A549 (cell line): ENCODE results near the gene ADAMTS2. TPM values are rescaled to one million over a fixed set of nuclear protein-coding genes. Genes with fewer than 3 reads are reported as not detected.

Experiments
- ATAC-seq, 2 experiments: fragments of 200-7000 bp in 1 of 2; fragments of >200 bp in 1 of 2; cut with Nextera tagmentation in 1 of 2; cut with Tn5 transposase in 1 of 2; 3 replicates each; pipeline versions ENCODE4 v1.8.0 to v1.9.1; 2018 to 2020; ENCODE audit warnings: mild to moderate bottlenecking in 1 of 2, moderate library complexity in 1 of 2
- CTCF ChIA-PET: fragments of 300-600 bp; sonication (Branson Sonifier 250); formaldehyde crosslinking; extraction: SDS; loops from one replicate; lab custom pipeline; 2021; ENCODE audit warnings: antibody characterized with exemption, inconsistent platforms; lab: Yijun Ruan, JAX
- POLR2A ChIA-PET: fragments of 350-600 bp; formaldehyde crosslinking; extraction: SDS; loops from one replicate; lab custom pipeline; 2021; ENCODE audit warnings: antibody characterized with exemption, inconsistent platforms; lab: Yijun Ruan, JAX
- DNase-seq, 2 experiments: peaks; one replicate each; pipeline versions ENCODE4 v3.0.0 to v3.0.0-alpha.2; 2011 to 2016; ENCODE audit warnings: low read depth in 1 of 2, low spot score in 1 of 2
- FAIRE-seq: peaks from 2 replicates; lab custom pipeline; 2011; peaks lifted over from hg19 to GRCh38; lab: Jason Lieb, UNC
- H3K27ac ChIP-seq, 2 experiments: fragments of >200 bp; sonication (Bioruptor Twin); formaldehyde crosslinking; 3 replicates each; pipeline ENCODE4 v1.5.1; 2016 to 2017
- H3K4me1 ChIP-seq: fragments of >200 bp; sonication (Bioruptor Twin); formaldehyde crosslinking; 3 replicates; pipeline ENCODE4 v1.6.1; 2016
- H3K4me2 ChIP-seq: fragments of >200 bp; sonication (Bioruptor Twin); formaldehyde crosslinking; 3 replicates; pipeline ENCODE4 v1.6.1; 2016
- H3K4me3 ChIP-seq: fragments of >200 bp; sonication (Bioruptor Twin); formaldehyde crosslinking; 3 replicates; pipeline ENCODE4 v1.5.1; 2016
- H3K9me3 ChIP-seq: fragments of >200 bp; sonication (Bioruptor Twin); formaldehyde crosslinking; 3 replicates; pipeline ENCODE4 v1.6.1; 2016
- CBX8 ChIP-seq: fragments of 200-600 bp; sonication (generic); IDR thresholded peaks from 2 replicates; pipeline ENCODE4 v1.6.1; 2016
- ELK1 ChIP-seq: fragments of 150-350 bp; IDR thresholded peaks from 2 replicates; pipeline ENCODE4 v1.6.1; 2014; ENCODE audit warnings: low read depth, mild to moderate bottlenecking, low read length
- EP300 ChIP-seq, 2 experiments: fragments of >200 bp; sonication (Bioruptor Twin); formaldehyde crosslinking; IDR thresholded peaks; 2 replicates in 1 of 2; 3 replicates in 1 of 2; pipeline ENCODE4 v1.6.1; 2016 to 2017
- FOSB ChIP-seq: fragments of 250-450 bp; sonication (Bioruptor Pico); IDR thresholded peaks from 2 replicates; pipeline ENCODE4 v1.5.0; 2020; ENCODE audit warnings: mild to moderate bottlenecking, moderate library complexity
- GATA3 ChIP-seq: IDR thresholded peaks from 2 replicates; pipeline ENCODE4 v1.6.1; 2012; ENCODE audit warnings: borderline replicate concordance
- HDAC2 ChIP-seq: fragments of 200-600 bp; sonication (generic); IDR thresholded peaks from 2 replicates; pipeline ENCODE4 v1.6.1; 2016
- JUNB ChIP-seq: fragments of >200 bp; sonication (Bioruptor Twin); formaldehyde crosslinking; IDR thresholded peaks from 2 replicates; pipeline ENCODE4 v1.6.1; 2016
- MAFK ChIP-seq: fragments of 450-650 bp; IDR thresholded peaks from 2 replicates; pipeline ENCODE4 v1.6.1; 2014; ENCODE audit not compliant: partially characterized antibody
- MAX ChIP-seq: IDR thresholded peaks from 2 replicates; pipeline ENCODE4 v1.6.1; 2012
- MAZ ChIP-seq: fragments of 150-350 bp; IDR thresholded peaks from 2 replicates; pipeline ENCODE4 v1.6.1; 2014; ENCODE audit warnings: antibody characterized with exemption, low read depth, low read length, borderline replicate concordance
- MYC ChIP-seq: IDR thresholded peaks from 2 replicates; pipeline ENCODE4 v1.6.1; 2012; ENCODE audit warnings: mild to moderate bottlenecking, inconsistent platforms, low read length, improper control_type of control experiment, borderline replicate concordance
- NPAS2 ChIP-seq: fragments of 250-450 bp; sonication (Bioruptor Pico); IDR thresholded peaks from 2 replicates; pipeline ENCODE4 v1.8.0; 2022; ENCODE audit warnings: mild to moderate bottlenecking, moderate library complexity, borderline replicate concordance
- NR3C1 ChIP-seq: fragments of >200 bp; sonication (Bioruptor Twin); formaldehyde crosslinking; IDR thresholded peaks from 3 replicates; pipeline ENCODE4 v1.6.1; 2017
- TP53 ChIP-seq: fragments of 250-450 bp; sonication (Bioruptor Pico); IDR thresholded peaks from 2 replicates; pipeline ENCODE4 v1.5.0; 2021; ENCODE audit warnings: mild to moderate bottlenecking, moderate library complexity
- ZC3H11A ChIP-seq: fragments of 450-650 bp; IDR thresholded peaks from 2 replicates; pipeline ENCODE4 v1.6.1; 2014; ENCODE audit warnings: antibody characterized with exemption, mild to moderate bottlenecking
- ZNF302 ChIP-seq: fragments of 250-450 bp; sonication (Bioruptor Pico); IDR thresholded peaks from 2 replicates; pipeline ENCODE4 v1.9.0; 2021; ENCODE audit warnings: inconsistent platforms, mild to moderate bottlenecking, moderate library complexity
- ZSCAN20 ChIP-seq: fragments of 250-450 bp; sonication (Bioruptor Pico); IDR thresholded peaks from 2 replicates; pipeline ENCODE4 v1.8.0; 2022; ENCODE audit warnings: mild to moderate bottlenecking, moderate library complexity
- WGBS: methylation state at CpG from one replicate; pipeline ENCODE4 v1.1.6; 2017; ENCODE audit errors: missing lambda C conversion rate; 5-methylcytosine and 5-hydroxymethylcytosine counted together
- polyA plus RNA-seq, 4 experiments: library from polyadenylated mRNA; depleted of rRNA in 3 of 4; stranded (reverse); fragments of >200 nt; fragmentation: RNase III in 1 of 4; extraction: RNeasy Plus Mini Kit Qiagen cat#74134 plus additional on column Dnase treatment in 1 of 4; gene quantifications; 2 replicates in 3 of 4; 3 replicates in 1 of 4; pipeline ENCODE4 v1.2.3, GENCODE V29; 2011 to 2017

ADAMTS2 gene
- polyA plus RNA-seq, 2 of the 4 experiments (the other 2 are of a cell fraction) = not detected

- 0% methylated on average over 2 of the region's 2 CpGs for WGBS
- CTCF ChIA-PET = no interaction called here
- FAIRE-seq (no peak), DNase-seq (no peak)
- Histone ChIP-seq H3K27ac (no peak overlapping the region), H3K9me3 (peaks cover 25% of the 10 kb centered on the region; the same call in 2 of the 3 replicates), H3K4me2 (no peak overlapping the region), H3K4me1 (no peaks in the 10 kb centered on the region)
- no peak for TF ChIP-seq GATA3
- TF ChIP-seq MAFK = peak; percentile 92
- TF ChIP-seq, all 56 proteins: peak for 1
- no peak for ATAC-seq
- H3K4me3 ChIP-seq = no peak overlapping the region
- POLR2A ChIA-PET = no interaction called here
These were observed 222.2 kb downstream of the ADAMTS2 start for GRCh38 chr5:179123109-179123426.

- TF ChIP-seq MAX = no peak
- TF ChIP-seq JUNB = no peak
- TF ChIP-seq ZSCAN20 (CRISPR knock-in tag) = no peak
- TF ChIP-seq ZNF302 (CRISPR knock-in tag) = no peak
- no peak for TF ChIP-seq HDAC2
- TF ChIP-seq CBX8 = no peak
- TF ChIP-seq MYC = no peak
- no peak for TF ChIP-seq TP53 (CRISPR knock-in tag)
- no peak for TF ChIP-seq NR3C1
- no peak for TF ChIP-seq NPAS2 (CRISPR knock-in tag)
- DNase-seq (no peak), ATAC-seq (no peak), FAIRE-seq (no peak)
- Histone ChIP-seq H3K9me3 (peaks cover 25% of the 10 kb centered on the region; the same call in 2 of the 3 replicates), H3K4me1 (no peaks in the 10 kb centered on the region), H3K4me2 (no peak overlapping the region), H3K27ac (no peak overlapping the region), H3K4me3 (no peak overlapping the region)
- POLR2A ChIA-PET = no interaction called here
- CTCF ChIA-PET = no interaction called here
- 33% methylated on average over 3 of the region's 19 CpGs for WGBS
These were observed 222.7 kb downstream of the ADAMTS2 start for GRCh38 chr5:179122411-179123108.

GRCh38 chr5:179121667-179122111 lies 223.6 kb downstream of the ADAMTS2 start:
- Histone ChIP-seq H3K4me3 (no peak overlapping the region), H3K4me2 (no peak overlapping the region), H3K27ac (no peak overlapping the region)
- CTCF ChIA-PET = no interaction called here
- no peak for FAIRE-seq
- POLR2A ChIA-PET = no interaction called here
- TF ChIP-seq FOSB (no peak), ZC3H11A (no peak), EP300 (IDR thresholded peaks at IDR 0.05) (no peak), ELK1 (no peak)
- TF ChIP-seq, all 56 proteins: peak for 0
- Histone ChIP-seq H3K4me1 (no peaks in the 10 kb centered on the region), H3K9me3 (peaks cover 22% of the 10 kb centered on the region; the same call in 2 of the 3 replicates)
- 74% methylated on average over 10 of the region's 25 CpGs for WGBS
- DNase-seq (no peak), ATAC-seq (no peak)

GRCh38 chr5:179120951-179121666 lies 224.2 kb downstream of the ADAMTS2 start:
- FAIRE-seq (no peak), DNase-seq (no peak), ATAC-seq (no peak)
- no peak overlapping the region for H3K4me2 ChIP-seq
- POLR2A ChIA-PET = no interaction called here
- CTCF ChIA-PET = no interaction called here
- no peak overlapping the region for H3K27ac ChIP-seq
- no peak for TF ChIP-seq FOSB
- no peak for TF ChIP-seq MAZ
- H3K4me1 ChIP-seq = no peaks in the 10 kb centered on the region
- H3K4me3 ChIP-seq = no peak overlapping the region
- WGBS = 84% methylated on average over 73 of the region's 75 CpGs
- peaks cover 22% of the 10 kb centered on the region; the same call in 2 of the 3 replicates for H3K9me3 ChIP-seq
